Pancreas (tissue), 10 donors: ENCODE results near the gene IL23R. TPM values are rescaled to one million over a fixed set of nuclear protein-coding genes. Genes with fewer than 3 reads are reported as not detected.

Experiments used
- ATAC-seq, 4 donors: fragments of 200-7000 bp; cut with Tn5 transposase; one replicate each; pipeline versions ENCODE4 v1.8.0 to v1.9.1; 2020; ENCODE audit warnings: mild to moderate bottlenecking in 4 of 4, moderate library complexity in 4 of 4
- DNase-seq, 6 donors: peaks; one replicate each; pipeline ENCODE4 v3.0.0-alpha.2; 2020
- FAIRE-seq: peaks from 2 replicates; lab custom pipeline; 2012; peaks lifted over from hg19 to GRCh38; lab: Jason Lieb, UNC
- H3K27ac ChIP-seq, 4 donors: fragments of 200-600 bp; sonication (generic); 1 replicate in 3 of 4; 2 replicates in 1 of 4; pipeline versions ENCODE4 v1.5.0 to v1.8.0; 2020
- H3K27me3 ChIP-seq, 4 donors: fragments of 200-600 bp; one replicate each; pipeline ENCODE4 v1.8.0; 2021
- H3K36me3 ChIP-seq, 3 donors: fragments of 200-600 bp; sonication (generic) in 1 of 3; one replicate each; pipeline versions ENCODE4 v1.5.0 to v1.8.0; 2020 to 2021
- H3K4me1 ChIP-seq, 3 donors: fragments of 200-600 bp; one replicate each; pipeline ENCODE4 v1.8.0; 2021
- H3K4me3 ChIP-seq, 4 donors: fragments of 200-600 bp; sonication (generic) in 2 of 4; one replicate each; pipeline versions ENCODE4 v1.5.0 to v1.8.0; 2020 to 2021
- H3K9me3 ChIP-seq, 4 donors: fragments of 200-600 bp; one replicate each; pipeline ENCODE4 v1.8.0; 2021
- CTCF ChIP-seq, 4 donors: fragments of 200-600 bp; sonication (generic) in 3 of 4; IDR thresholded peaks; one replicate each; pipeline versions ENCODE4 v1.5.0 to v1.8.0; 2021; ENCODE audit warnings: antibody characterized with exemption in 4 of 4
- WGBS, 2 donors: extraction: QIAGEN DNeasy Blood & Tissue Kit; methylation state at CpG; one replicate each; pipeline ENCODE4 v1.1.7; 2013; 5-methylcytosine and 5-hydroxymethylcytosine counted together
- intact Hi-C, 3 donors: fragments of 100-400 bp; cut with DNase I; formaldehyde crosslinking; loops; one replicate each; pipeline versions ENCODE4 v1.11.1 to v1.14.2; 2022
- polyA plus RNA-seq, 2 donors: library from polyadenylated mRNA; stranded (reverse); fragments of 200-250 nt; gene quantifications; one replicate each; pipeline ENCODE4 v1.2.3, GENCODE V29; 2013
- total RNA-seq, 6 donors: library from RNA; stranded (reverse); fragmentation: NEBNext Ultra II Directional in 4 of 6; extraction: Animal tissue kit (Norgen Biotek cat#: 25700) in 4 of 6; gene quantifications; one replicate each; pipeline versions ENCODE4 v1.2.1 to v1.2.4, GENCODE V29; 2021 to 2023
- donor health status: healthy with polysubstance abuse.
- donor health status: DM: no; HTN: no; CAD: no; lungs with moderate emphysema.
- donor health status: DM: no; HTN: no; CAD: no.
- donor health status: control.
- donor health status: control.
- donor health status: Bipolar disorder and iron deficiency.
- donor health status: DM: yes; HTN: yes; CAD: no.
- donor health status: DM: no; HTN: no; CAD: no.
- donor health status: DM: no; HTN: no; CAD: no.
- donor health status: DM: yes; HTN: yes; CAD: no.

IL23R gene
- total and polyA plus RNA-seq, 8 donors: 0.05 to 0.22 (median 0.12) TPM; not detected in 3

GRCh38 chr1:67224856-67225255 is 58.6 kb downstream of the IL23R start:
- no peaks in the 10 kb centered on the region for H3K9me3 ChIP-seq
- no peak overlapping the region for H3K27ac ChIP-seq
- H3K36me3 ChIP-seq: no peaks in the 10 kb centered on the region
- WGBS, 2 donors: 71 to 84% methylated on average over 2 of the region's 2 CpGs
- peaks cover 0 to 2% (median 0%) of the 10 kb centered on the region in 3 donors for H3K4me1 ChIP-seq
- TF ChIP-seq CTCF (IDR thresholded peaks at IDR 0.05): no peak
- FAIRE-seq: no peak
- H3K4me3 ChIP-seq: no peak overlapping the region
- H3K27me3 ChIP-seq: no peaks in the 10 kb centered on the region
- intact Hi-C loops: no loop called here
- no peak for ATAC-seq
- DNase-seq: no peak

- WGBS, 2 donors: 97 to 98% methylated on average over 3 of the region's 3 CpGs
- no peaks in the 10 kb centered on the region for H3K9me3 ChIP-seq
- no peak overlapping the region for H3K4me3 ChIP-seq
- no peak overlapping the region for H3K27ac ChIP-seq
- FAIRE-seq (no peak), DNase-seq (no peak), ATAC-seq (no peak)
- intact Hi-C loops: no loop called here
- H3K4me1 ChIP-seq: peaks cover 0 to 2% (median 0%) of the 10 kb centered on the region in 3 donors
- H3K27me3 ChIP-seq: no peaks in the 10 kb centered on the region
- H3K36me3 ChIP-seq: no peaks in the 10 kb centered on the region
- no peak for TF ChIP-seq CTCF (IDR thresholded peaks at IDR 0.05)
Observed at GRCh38 chr1:67226688-67227087, 60.4 kb downstream of the IL23R start.

GRCh38 chr1:67227196-67227595 is 60.9 kb downstream of the IL23R start:
- Histone ChIP-seq H3K4me3 (no peak overlapping the region), H3K27ac (no peak overlapping the region), H3K36me3 (no peaks in the 10 kb centered on the region), H3K27me3 (no peaks in the 10 kb centered on the region), H3K9me3 (no peaks in the 10 kb centered on the region), H3K4me1 (peaks cover 0 to 2% (median 0%) of the 10 kb centered on the region in 3 donors)
- ATAC-seq (no peak), DNase-seq (no peak), FAIRE-seq (no peak)
- intact Hi-C loops: no loop called here
- 84 to 93% methylated on average over 1 of the region's 1 CpG for WGBS, 2 donors
- TF ChIP-seq CTCF (IDR thresholded peaks at IDR 0.05): no peak

GRCh38 chr1:67228791-67229190 is 62.5 kb downstream of the IL23R start:
- Histone ChIP-seq H3K9me3 (no peaks in the 10 kb centered on the region), H3K27me3 (no peaks in the 10 kb centered on the region), H3K4me3 (no peak overlapping the region), H3K4me1 (peaks cover 0 to 2% (median 0%) of the 10 kb centered on the region in 3 donors), H3K27ac (no peak overlapping the region), H3K36me3 (no peaks in the 10 kb centered on the region)
- intact Hi-C loops: no loop called here
- no peak for DNase-seq
- TF ChIP-seq CTCF (IDR thresholded peaks at IDR 0.05): no peak
- FAIRE-seq: no peak
- ATAC-seq: no peak

GRCh38 chr1:67230539-67230938 is 64.3 kb downstream of the IL23R start:
- Histone ChIP-seq H3K27ac (no peak overlapping the region), H3K9me3 (no peaks in the 10 kb centered on the region), H3K36me3 (no peaks in the 10 kb centered on the region), H3K4me1 (no peaks in the 10 kb centered on the region), H3K27me3 (no peaks in the 10 kb centered on the region), H3K4me3 (no peak overlapping the region)
- no peak for ATAC-seq
- 72 to 83% methylated on average over 3 of the region's 3 CpGs for WGBS, 2 donors
- intact Hi-C loops: loop anchor here in 1 of 3 donors (10.0 kb wide), 1 partner anchor 264 kb away; no protein-coding TSS in a partner anchor
- DNase-seq: no peak
- FAIRE-seq: no peak
- no peak for TF ChIP-seq CTCF (IDR thresholded peaks at IDR 0.05)
